HepG2 (cell line): ENCODE results near the gene UNC13D. TPM values are rescaled to one million over a fixed set of nuclear protein-coding genes. Genes with fewer than 3 reads are reported as not detected.
A peak's percentile ranks its signal among the peaks of the same experiment; 100 is the strongest.

Experiments used
- ASH2L ChIP-seq: fragments of 300-600, 200-600 bp; sonication (generic); IDR thresholded peaks from 2 replicates; pipeline ENCODE4 v1.7.0; 2017; ENCODE audit warnings: low read depth, mild to moderate bottlenecking, moderate library complexity, mixed read lengths, low read length; ENCODE audit not compliant: insufficient read length
- BRD4 ChIP-seq: sonication (generic); formaldehyde crosslinking; IDR thresholded peaks from 2 replicates; pipeline ENCODE4 v1.4.0; 2020; ENCODE audit warnings: missing genetic modification reagents
- CAMTA2 ChIP-seq: sonication (generic); formaldehyde crosslinking; IDR thresholded peaks from 2 replicates; pipeline ENCODE4 v1.4.0; 2020; ENCODE audit warnings: mild to moderate bottlenecking, missing genetic modification reagents, borderline replicate concordance
- DBP ChIP-seq: sonication (generic); formaldehyde crosslinking; IDR thresholded peaks from 2 replicates; pipeline ENCODE4 v1.4.0; 2020; ENCODE audit warnings: missing genetic modification reagents; ENCODE audit errors: not compliant biosample characterization
- FOXO1 ChIP-seq: sonication (generic); formaldehyde crosslinking; IDR thresholded peaks from 2 replicates; pipeline ENCODE4 v1.4.0; 2020; ENCODE audit warnings: missing genetic modification reagents
- GABPB1 ChIP-seq: IDR thresholded peaks from 2 replicates; pipeline ENCODE4 v1.6.1; 2016; ENCODE audit warnings: mild to moderate bottlenecking, missing genetic modification reagents, moderate library complexity, missing compliant biosample characterization
- MEIS2 ChIP-seq: sonication (generic); formaldehyde crosslinking; IDR thresholded peaks from 2 replicates; pipeline ENCODE4 v1.9.0; 2021; ENCODE audit warnings: mild to moderate bottlenecking, missing genetic modification reagents
- MIER3 ChIP-seq: IDR thresholded peaks from 2 replicates; pipeline ENCODE4 v1.6.1; 2016; ENCODE audit warnings: missing compliant biosample characterization, borderline replicate concordance
- NFIB ChIP-seq: sonication (generic); formaldehyde crosslinking; IDR thresholded peaks from 2 replicates; pipeline ENCODE4 v1.9.0; 2021; ENCODE audit warnings: missing genetic modification reagents, mild to moderate bottlenecking, borderline replicate concordance
- PTBP1 ChIP-seq: fragments of 200-400 bp; formaldehyde crosslinking; IDR thresholded peaks from 2 replicates; pipeline ENCODE4 v1.6.1; 2018; ENCODE audit warnings: low read length, low read depth; ENCODE audit not compliant: poor library complexity, severe bottlenecking
- RELA ChIP-seq: sonication (generic); formaldehyde crosslinking; IDR thresholded peaks from 2 replicates; pipeline ENCODE4 v1.4.0; 2020; ENCODE audit warnings: missing genetic modification reagents
- SOX6 ChIP-seq, 2 experiments: fragments of 450-650 bp in 1 of 2; sonication (generic) in 1 of 2; formaldehyde crosslinking in 1 of 2; IDR thresholded peaks; 2 replicates each; pipeline versions ENCODE4 v1.4.0 to v1.6.1; 2017 to 2020; ENCODE audit warnings: antibody characterized with exemption in 1 of 2, mild to moderate bottlenecking in 1 of 2, missing genetic modification reagents in 1 of 2
- TEAD2 ChIP-seq: sonication (generic); formaldehyde crosslinking; IDR thresholded peaks from 2 replicates; pipeline ENCODE4 v1.9.0; 2021; ENCODE audit warnings: missing genetic modification reagents
- THAP11 ChIP-seq: IDR thresholded peaks from 2 replicates; pipeline ENCODE4 v1.6.1; 2016; ENCODE audit warnings: missing biosample characterization, missing genetic modification reagents
- TOPORS ChIP-seq: sonication (generic); formaldehyde crosslinking; IDR thresholded peaks from 2 replicates; pipeline ENCODE4 v1.8.0; 2023; ENCODE audit warnings: mild to moderate bottlenecking, missing genetic modification reagents
- ZBTB8A ChIP-seq: sonication (generic); formaldehyde crosslinking; IDR thresholded peaks from 2 replicates; pipeline ENCODE4 v1.4.0; 2020; ENCODE audit warnings: mild to moderate bottlenecking, low read depth, missing genetic modification reagents, borderline replicate concordance
- ZNF367 ChIP-seq: sonication (generic); formaldehyde crosslinking; IDR thresholded peaks from 2 replicates; pipeline ENCODE4 v1.4.0; 2020; ENCODE audit warnings: missing genetic modification reagents, borderline replicate concordance
- ZNF652 ChIP-seq: IDR thresholded peaks from 2 replicates; pipeline ENCODE4 v1.6.1; 2016; ENCODE audit warnings: low read depth, borderline replicate concordance
- ZNF678 ChIP-seq: sonication (generic); formaldehyde crosslinking; IDR thresholded peaks from 2 replicates; pipeline ENCODE4 v1.4.0; 2020; ENCODE audit warnings: mild to moderate bottlenecking, missing genetic modification reagents
- ZNF773 ChIP-seq: sonication (generic); formaldehyde crosslinking; IDR thresholded peaks from 2 replicates; pipeline ENCODE4 v1.4.0; 2020; ENCODE audit warnings: missing genetic modification reagents, borderline replicate concordance
- ZNF777 ChIP-seq: sonication (generic); formaldehyde crosslinking; IDR thresholded peaks from 2 replicates; pipeline ENCODE4 v1.4.0; 2020; ENCODE audit warnings: missing genetic modification reagents
- ZNF816 ChIP-seq: sonication (generic); formaldehyde crosslinking; IDR thresholded peaks from 2 replicates; pipeline ENCODE4 v1.8.0; 2022; ENCODE audit warnings: missing genetic modification reagents, mild to moderate bottlenecking, borderline replicate concordance
- ZXDC ChIP-seq: sonication (generic); formaldehyde crosslinking; IDR thresholded peaks from 2 replicates; pipeline ENCODE4 v1.5.0; 2020; ENCODE audit warnings: mild to moderate bottlenecking, missing genetic modification reagents
- polyA plus RNA-seq, 8 experiments: library from polyadenylated mRNA; depleted of rRNA in 3 of 8; stranded (reverse) in 7 of 8; unstranded in 1 of 8; fragments of >200 nt; fragmentation: Illumina TruSeq in 4 of 8; extraction: Trizol in 4 of 8; gene quantifications; 2 replicates each; pipeline versions ENCODE4 v1.2.1 to v1.2.3, GENCODE V29; 2011 to 2016; ENCODE audit warnings: low read depth in 4 of 8, missing spikeins in 1 of 8, mixed read lengths in 1 of 8; ENCODE audit not compliant: insufficient read depth in 1 of 8
- total RNA-seq, 5 experiments: library from RNA; depleted of rRNA; stranded (reverse); fragments of >200 nt; fragmentation: Illumina TruSeq; extraction: Trizol; gene quantifications; 2 replicates each; pipeline ENCODE4 v1.2.3, GENCODE V29; 2016; ENCODE audit warnings: low read depth in 1 of 5
- TF ChIP-seq, protein P1 (sequence below): sonication (generic); formaldehyde crosslinking; IDR thresholded peaks from 2 replicates; pipeline ENCODE4 v1.5.1; 2020; ENCODE audit warnings: missing genetic modification reagents, mild to moderate bottlenecking, borderline replicate concordance

The UNC13D gene
- total and polyA plus RNA-seq, 2 of the 13 experiments (the other 11 are each of a cell fraction or from before 2014, with no cell fraction given): 29.7 to 42.7 TPM

- TF ChIP-seq ZBTB8A (no peak), NFIB (CRISPR knock-in tag) (0 out of 2 replicates have a peak, but pooled peaks have one; percentile 11), FOXO1 (CRISPR knock-in tag) (no peak), ZXDC (peak; percentile 67; the same call in 1 of the 2 replicates), MIER3 (CRISPR knock-in tag) (no peak), TEAD2 (CRISPR knock-in tag) (no peak), CAMTA2 (CRISPR knock-in tag) (0 out of 2 replicates have a peak, but pooled peaks have one; percentile 95), TOPORS (CRISPR knock-in tag) (0 out of 2 replicates have a peak, but pooled peaks have one; percentile 38), THAP11 (peak; percentile 26; the same call in 1 of the 2 replicates), BRD4 (CRISPR knock-in tag) (peak; percentile 67; the same call in 1 of the 2 replicates), GABPB1 (CRISPR knock-in tag) (peak; percentile 67; the same call in 1 of the 2 replicates), ZNF773 (CRISPR knock-in tag) (0 out of 2 replicates have a peak, but pooled peaks have one; percentile 47), MEIS2 (CRISPR knock-in tag) (peak; percentile 21; the same call in 1 of the 2 replicates), SOX6 (IDR thresholded peaks at IDR 0.05) (no peak), SOX6 (CRISPR knock-in tag; IDR thresholded peaks at IDR 0.05) (peak; percentile 81), ZNF816 (peak; percentile 68; the same call in 1 of the 2 replicates), ZNF777 (CRISPR knock-in tag) (no peak), ZNF678 (CRISPR knock-in tag) (0 out of 2 replicates have a peak, but pooled peaks have one; percentile 73), PTBP1 (peak; percentile 97), ASH2L (peak; percentile 78), RELA (CRISPR knock-in tag) (peak; percentile 31; the same call in 1 of the 2 replicates), DBP (CRISPR knock-in tag) (no peak), ZNF367 (CRISPR knock-in tag) (no peak; the same call in 1 of the 2 replicates), ZNF652 (CRISPR knock-in tag) (0 out of 2 replicates have a peak, but pooled peaks have one; percentile 2)
- TF ChIP-seq, protein P1, sequence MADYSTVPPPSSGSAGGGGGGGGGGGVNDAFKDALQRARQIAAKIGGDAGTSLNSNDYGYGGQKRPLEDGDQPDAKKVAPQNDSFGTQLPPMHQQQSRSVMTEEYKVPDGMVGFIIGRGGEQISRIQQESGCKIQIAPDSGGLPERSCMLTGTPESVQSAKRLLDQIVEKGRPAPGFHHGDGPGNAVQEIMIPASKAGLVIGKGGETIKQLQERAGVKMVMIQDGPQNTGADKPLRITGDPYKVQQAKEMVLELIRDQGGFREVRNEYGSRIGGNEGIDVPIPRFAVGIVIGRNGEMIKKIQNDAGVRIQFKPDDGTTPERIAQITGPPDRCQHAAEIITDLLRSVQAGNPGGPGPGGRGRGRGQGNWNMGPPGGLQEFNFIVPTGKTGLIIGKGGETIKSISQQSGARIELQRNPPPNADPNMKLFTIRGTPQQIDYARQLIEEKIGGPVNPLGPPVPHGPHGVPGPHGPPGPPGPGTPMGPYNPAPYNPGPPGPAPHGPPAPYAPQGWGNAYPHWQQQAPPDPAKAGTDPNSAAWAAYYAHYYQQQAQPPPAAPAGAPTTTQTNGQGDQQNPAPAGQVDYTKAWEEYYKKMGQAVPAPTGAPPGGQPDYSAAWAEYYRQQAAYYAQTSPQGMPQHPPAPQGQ (CRISPR knock-in tag): no peak
Observed at GRCh38 chr17:75876938-75877751, 32.9 kb upstream of the UNC13D start (continued).
